ENCODE results near the gene ADGRD1.

ADGRD1 gene

GRCh38 chr12:131171029-131171428 lies 217.3 kb downstream of the ADGRD1 start:
- no peak for TF ChIP-seq CTCF (IDR thresholded peaks at IDR 0.05; ENCODE audit: low read depth, low read length)
- no peak for DNase-seq (ENCODE audit: extremely low read depth, low read depth)

DNA sequence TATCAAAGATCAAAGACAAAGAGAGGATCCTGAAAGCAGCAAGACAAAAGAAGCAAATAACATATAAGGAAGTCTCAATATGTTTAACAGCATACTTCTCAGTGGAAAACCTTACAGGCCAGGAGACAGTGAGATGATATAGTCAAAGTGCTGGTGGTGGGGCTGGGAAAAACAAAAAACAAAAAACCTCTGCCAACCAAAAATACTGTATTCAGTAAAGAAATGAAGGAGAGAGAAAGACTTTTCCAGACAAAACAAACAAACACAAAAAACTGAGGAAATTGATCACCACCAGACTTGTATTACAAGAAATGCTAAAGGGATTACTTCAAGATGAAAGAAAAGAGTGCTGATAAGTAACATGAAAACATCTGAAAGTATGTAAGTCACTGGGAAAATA lies 221.2 kb downstream of the ADGRD1 start:
- no peak for DNase-seq (ENCODE audit: extremely low read depth, low read depth)
- no peak for TF ChIP-seq CTCF (IDR thresholded peaks at IDR 0.05; ENCODE audit: low read depth, low read length)

GRCh38 chr12:131176266-131176665 lies 222.6 kb downstream of the ADGRD1 start:
- no peak for TF ChIP-seq CTCF (IDR thresholded peaks at IDR 0.05; ENCODE audit: low read depth, low read length)
- DNase-seq (ENCODE audit: extremely low read depth, low read depth): no peak

GRCh38 chr12:131176926-131177325 lies 223.2 kb downstream of the ADGRD1 start:
- TF ChIP-seq CTCF (IDR thresholded peaks at IDR 0.05; ENCODE audit: low read depth, low read length): no peak
- no peak for DNase-seq (ENCODE audit: extremely low read depth, low read depth)

DNA sequence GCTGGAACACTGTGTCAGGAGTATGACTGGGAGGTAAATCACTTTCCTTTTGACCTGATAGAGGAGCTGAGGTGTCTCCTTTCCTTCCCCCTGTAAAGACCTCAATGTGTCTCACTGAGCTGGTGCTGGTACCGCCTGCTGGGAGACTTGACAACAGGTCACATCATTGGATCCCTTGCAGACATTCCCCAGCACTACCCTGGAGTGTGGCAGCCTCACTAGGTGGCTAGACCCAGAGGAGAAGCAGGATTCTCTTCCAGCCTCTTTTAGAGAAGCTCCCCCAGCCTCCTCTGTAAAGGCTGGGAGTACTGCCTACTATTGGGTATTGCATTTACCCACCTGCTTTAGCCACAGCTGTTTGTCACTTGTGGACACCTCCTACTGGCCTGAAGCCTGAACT lies 223.9 kb downstream of the ADGRD1 start:
- TF ChIP-seq CTCF (IDR thresholded peaks at IDR 0.05; ENCODE audit: low read depth, low read length): no peak
- no peak for DNase-seq (ENCODE audit: extremely low read depth, low read depth)

GRCh38 chr12:131187602-131188001 lies 233.9 kb downstream of the ADGRD1 start:
- no peak for DNase-seq (ENCODE audit: extremely low read depth, low read depth)
- TF ChIP-seq CTCF (IDR thresholded peaks at IDR 0.05; ENCODE audit: low read depth, low read length): no peak

GRCh38 chr12:131188131-131189050 lies 234.7 kb downstream of the ADGRD1 start:
- TF ChIP-seq CTCF (IDR thresholded peaks at IDR 0.05; ENCODE audit: low read depth, low read length): no peak
- no peak for DNase-seq (ENCODE audit: extremely low read depth, low read depth)
